DOHH2 (cell line): Measurements from ENCODE around the gene TMEM79.

ENCODE experiments used
- CTCF ChIP-seq: fragments of 200-600 bp; sonication (generic); IDR thresholded peaks from one replicate; pipeline ENCODE4 v1.5.1; 2014; ENCODE audit warnings: antibody characterized with exemption, mild to moderate bottlenecking, low read depth, low read length; ENCODE audit not compliant: poor library complexity, severe bottlenecking
- EZH2phosphoT487 ChIP-seq: fragments of 200-600 bp; sonication (generic); IDR thresholded peaks from 2 replicates; pipeline ENCODE4 v1.6.1; 2017; ENCODE audit warnings: borderline replicate concordance, mild to moderate bottlenecking, antibody characterized with exemption, low read length, moderate library complexity, mixed read lengths

DNA sequence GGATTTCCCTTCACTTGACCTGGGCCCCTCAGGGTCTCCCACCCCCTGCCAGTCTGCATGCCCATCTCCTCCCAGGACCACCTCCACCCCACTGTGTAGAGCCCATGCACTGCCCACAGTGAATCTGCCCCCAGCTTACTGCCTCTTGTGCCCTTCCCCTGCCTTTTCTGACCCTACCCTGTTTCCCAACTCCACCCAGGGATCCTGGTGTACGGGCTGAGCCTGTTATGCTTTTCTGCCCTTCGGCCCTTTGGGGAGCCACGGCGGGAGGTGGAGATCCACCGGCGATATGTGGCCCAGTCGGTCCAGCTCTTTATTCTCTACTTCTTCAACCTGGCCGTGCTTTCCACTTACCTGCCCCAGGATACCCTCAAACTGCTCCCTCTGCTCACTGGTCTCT is 1.9 kb downstream of the TMEM79 start:
- no peak for TF ChIP-seq EZH2phosphoT487
- TF ChIP-seq CTCF: no peak
